22Rv1 (cell line): Measurements from ENCODE around the gene LTBP3.

ENCODE experiments used
- ZFX ChIP-seq: fragments of 450-650 bp; IDR thresholded peaks from 2 replicates; pipeline ENCODE4 v1.6.1; 2017; ENCODE audit warnings: antibody characterized with exemption, borderline replicate concordance
- TF ChIP-seq, protein P1 (sequence below): fragments of 450-650 bp; IDR thresholded peaks from 2 replicates; pipeline ENCODE4 v1.5.1; 2017; ENCODE audit warnings: mild to moderate bottlenecking

GRCh38 chr11:65559951-65560537 lies 1.9 kb upstream of the LTBP3 start:
- TF ChIP-seq, protein P1, sequence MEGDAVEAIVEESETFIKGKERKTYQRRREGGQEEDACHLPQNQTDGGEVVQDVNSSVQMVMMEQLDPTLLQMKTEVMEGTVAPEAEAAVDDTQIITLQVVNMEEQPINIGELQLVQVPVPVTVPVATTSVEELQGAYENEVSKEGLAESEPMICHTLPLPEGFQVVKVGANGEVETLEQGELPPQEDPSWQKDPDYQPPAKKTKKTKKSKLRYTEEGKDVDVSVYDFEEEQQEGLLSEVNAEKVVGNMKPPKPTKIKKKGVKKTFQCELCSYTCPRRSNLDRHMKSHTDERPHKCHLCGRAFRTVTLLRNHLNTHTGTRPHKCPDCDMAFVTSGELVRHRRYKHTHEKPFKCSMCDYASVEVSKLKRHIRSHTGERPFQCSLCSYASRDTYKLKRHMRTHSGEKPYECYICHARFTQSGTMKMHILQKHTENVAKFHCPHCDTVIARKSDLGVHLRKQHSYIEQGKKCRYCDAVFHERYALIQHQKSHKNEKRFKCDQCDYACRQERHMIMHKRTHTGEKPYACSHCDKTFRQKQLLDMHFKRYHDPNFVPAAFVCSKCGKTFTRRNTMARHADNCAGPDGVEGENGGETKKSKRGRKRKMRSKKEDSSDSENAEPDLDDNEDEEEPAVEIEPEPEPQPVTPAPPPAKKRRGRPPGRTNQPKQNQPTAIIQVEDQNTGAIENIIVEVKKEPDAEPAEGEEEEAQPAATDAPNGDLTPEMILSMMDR = no peak
- no peak for TF ChIP-seq ZFX
